ENCODE measurements around the gene ACACB.

ACACB gene

GRCh38 chr12:109247831-109248654, 131.7 kb downstream of the ACACB start:
- H3K36me3 ChIP-seq (ENCODE audit: control insufficient read depth, insufficient read depth, low read length), result no peaks in the 10 kb centered on the region
- H3K4me3 ChIP-seq (replicated peaks; ENCODE audit: low read depth, low read length), result no peak overlapping the region
- TF ChIP-seq, protein P1, sequence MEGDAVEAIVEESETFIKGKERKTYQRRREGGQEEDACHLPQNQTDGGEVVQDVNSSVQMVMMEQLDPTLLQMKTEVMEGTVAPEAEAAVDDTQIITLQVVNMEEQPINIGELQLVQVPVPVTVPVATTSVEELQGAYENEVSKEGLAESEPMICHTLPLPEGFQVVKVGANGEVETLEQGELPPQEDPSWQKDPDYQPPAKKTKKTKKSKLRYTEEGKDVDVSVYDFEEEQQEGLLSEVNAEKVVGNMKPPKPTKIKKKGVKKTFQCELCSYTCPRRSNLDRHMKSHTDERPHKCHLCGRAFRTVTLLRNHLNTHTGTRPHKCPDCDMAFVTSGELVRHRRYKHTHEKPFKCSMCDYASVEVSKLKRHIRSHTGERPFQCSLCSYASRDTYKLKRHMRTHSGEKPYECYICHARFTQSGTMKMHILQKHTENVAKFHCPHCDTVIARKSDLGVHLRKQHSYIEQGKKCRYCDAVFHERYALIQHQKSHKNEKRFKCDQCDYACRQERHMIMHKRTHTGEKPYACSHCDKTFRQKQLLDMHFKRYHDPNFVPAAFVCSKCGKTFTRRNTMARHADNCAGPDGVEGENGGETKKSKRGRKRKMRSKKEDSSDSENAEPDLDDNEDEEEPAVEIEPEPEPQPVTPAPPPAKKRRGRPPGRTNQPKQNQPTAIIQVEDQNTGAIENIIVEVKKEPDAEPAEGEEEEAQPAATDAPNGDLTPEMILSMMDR (IDR thresholded peaks at IDR 0.05; ENCODE audit: insufficient read depth, low read length, poor library complexity, severe bottlenecking), result no peak
- no peak for DNase-seq (ENCODE audit: extremely low read depth, insufficient read length)
- no peaks in the 10 kb centered on the region for H3K27me3 ChIP-seq (replicated peaks; ENCODE audit: control insufficient read depth, insufficient read depth, low read length)

- TF ChIP-seq, protein P1 (IDR thresholded peaks at IDR 0.05; ENCODE audit: insufficient read depth, low read length, poor library complexity, severe bottlenecking), result no peak
- no peak for DNase-seq (ENCODE audit: extremely low read depth, insufficient read length)
- Histone ChIP-seq H3K36me3 (ENCODE audit: control insufficient read depth, insufficient read depth, low read length) (no peaks in the 10 kb centered on the region), H3K27me3 (replicated peaks; ENCODE audit: control insufficient read depth, insufficient read depth, low read length) (no peaks in the 10 kb centered on the region), H3K4me3 (replicated peaks; ENCODE audit: low read depth, low read length) (no peak overlapping the region)
These were observed 134.1 kb downstream of the ACACB start for GRCh38 chr12:109250523-109250922.

DNA sequence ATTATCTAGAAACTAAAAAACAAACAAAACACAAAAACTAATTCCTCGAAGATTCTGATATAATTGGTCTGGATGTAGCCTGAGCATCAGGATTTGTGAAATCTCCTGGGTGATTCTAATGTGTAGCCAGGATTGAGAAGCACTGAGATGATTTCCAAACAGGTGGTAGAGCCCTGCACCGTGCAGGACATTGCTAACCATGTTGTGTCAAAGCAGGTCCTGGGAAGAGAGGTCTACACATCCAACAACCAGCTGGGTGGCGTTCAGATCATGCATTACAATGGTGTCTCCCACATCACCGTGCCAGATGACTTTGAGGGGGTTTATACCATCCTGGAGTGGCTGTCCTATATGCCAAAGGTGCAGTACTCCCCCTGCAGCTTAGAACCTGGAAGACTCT, 136.4 kb downstream of the ACACB start:
- H3K27me3 ChIP-seq (replicated peaks; ENCODE audit: control insufficient read depth, insufficient read depth, low read length), result no peaks in the 10 kb centered on the region
- TF ChIP-seq, protein P1 (IDR thresholded peaks at IDR 0.05; ENCODE audit: insufficient read depth, low read length, poor library complexity, severe bottlenecking), result no peak
- H3K36me3 ChIP-seq (ENCODE audit: control insufficient read depth, insufficient read depth, low read length), result no peaks in the 10 kb centered on the region
- no peak overlapping the region for H3K4me3 ChIP-seq (replicated peaks; ENCODE audit: low read depth, low read length)
- no peak for DNase-seq (ENCODE audit: extremely low read depth, insufficient read length)

DNA sequence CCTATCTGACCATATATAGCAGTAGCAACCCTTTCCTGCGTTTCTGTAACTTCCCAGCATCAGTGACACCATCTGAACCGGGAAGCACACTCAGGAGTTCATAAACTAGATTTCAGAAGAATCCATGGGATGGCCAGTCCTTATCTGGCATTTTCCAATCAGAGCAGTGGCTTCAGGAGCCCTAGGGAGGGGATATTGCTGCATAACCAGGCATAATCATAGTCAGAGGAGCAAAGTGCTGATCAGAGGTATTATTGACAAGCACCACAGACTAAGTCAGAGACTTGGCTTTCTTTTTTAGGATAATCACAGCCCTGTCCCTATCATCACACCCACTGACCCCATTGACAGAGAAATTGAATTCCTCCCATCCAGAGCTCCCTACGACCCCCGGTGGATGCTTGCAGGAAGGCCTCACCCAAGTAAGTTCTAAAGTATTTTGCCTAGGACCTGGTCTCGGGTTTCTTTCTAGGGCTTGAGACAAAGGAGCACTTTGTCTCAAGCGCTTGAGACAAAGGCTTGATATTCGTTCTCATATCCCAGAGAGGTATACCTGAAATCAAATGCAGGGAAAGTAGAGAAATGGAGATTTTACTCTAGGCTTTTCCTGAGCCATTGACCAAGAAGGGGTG, 137.6 kb downstream of the ACACB start:
- H3K27me3 ChIP-seq (replicated peaks; ENCODE audit: control insufficient read depth, insufficient read depth, low read length), result no peaks in the 10 kb centered on the region
- no peaks in the 10 kb centered on the region for H3K36me3 ChIP-seq (ENCODE audit: control insufficient read depth, insufficient read depth, low read length)
- no peak for DNase-seq (ENCODE audit: extremely low read depth, insufficient read length)
- TF ChIP-seq, protein P1 (IDR thresholded peaks at IDR 0.05; ENCODE audit: insufficient read depth, low read length, poor library complexity, severe bottlenecking), result no peak
- H3K4me3 ChIP-seq (replicated peaks; ENCODE audit: low read depth, low read length), result no peak overlapping the region

DNA sequence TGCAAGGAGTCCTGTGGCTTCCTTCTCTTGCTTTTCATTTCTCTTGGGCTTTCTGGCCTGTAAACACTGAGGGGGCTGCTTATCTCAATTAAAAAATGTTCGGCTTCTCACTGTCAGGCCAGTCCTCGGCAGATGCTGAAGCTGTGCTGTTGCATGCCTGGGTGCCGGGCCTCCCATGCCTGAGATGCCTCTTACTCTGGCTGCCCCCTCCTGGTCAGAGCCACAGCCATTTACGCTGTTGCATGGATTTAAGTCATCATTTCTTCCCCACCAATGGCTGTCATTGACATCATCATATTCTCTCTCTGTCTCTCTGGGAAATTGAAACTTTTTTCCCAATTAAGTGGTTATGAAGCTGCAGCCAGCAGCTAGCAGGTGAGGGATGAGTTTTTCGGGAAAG, 139.0 kb downstream of the ACACB start:
- Histone ChIP-seq H3K36me3 (ENCODE audit: control insufficient read depth, insufficient read depth, low read length) (no peaks in the 10 kb centered on the region), H3K27me3 (replicated peaks; ENCODE audit: control insufficient read depth, insufficient read depth, low read length) (no peaks in the 10 kb centered on the region), H3K4me3 (replicated peaks; ENCODE audit: low read depth, low read length) (no peak overlapping the region)
- TF ChIP-seq, protein P1 (IDR thresholded peaks at IDR 0.05; ENCODE audit: insufficient read depth, low read length, poor library complexity, severe bottlenecking), result peak; percentile 6
- no peak for DNase-seq (ENCODE audit: extremely low read depth, insufficient read length)

Data from GM06990 (cell line).